A673 (cell line): ENCODE measurements around the gene ALDOB. TPM values are rescaled to one million over a fixed set of nuclear protein-coding genes. Genes with fewer than 3 reads are reported as not detected.

Experiments
- BruUV-seq: library from RNA; stranded (reverse); fragments of 400-500 nt; replicated peaks from 2 replicates; lab custom pipeline; 2021; lab: Mats Ljungman, UMichigan
- CTCF ChIA-PET: fragments of 300-600 bp; sonication (Branson Sonifier 250); formaldehyde crosslinking; loops from one replicate; lab custom pipeline; 2022; ENCODE audit warnings: antibody characterized with exemption; lab: Charles Lee
- POLR2A ChIA-PET: fragments of 300-600 bp; sonication (Branson Sonifier 250); formaldehyde crosslinking; loops from one replicate; lab custom pipeline; 2022; ENCODE audit warnings: antibody characterized with exemption; ENCODE audit not compliant: low non-redundant PET; lab: Charles Lee
- DNase-seq: peaks from one replicate; pipeline ENCODE4 v3.0.0-alpha.2; 2015; ENCODE audit warnings: low spot score
- H3K27ac ChIP-seq: fragments of 200-600 bp; sonication (generic); 2 replicates; pipeline ENCODE4 v1.5.1; 2016; ENCODE audit warnings: mixed run types, low read depth, mild to moderate bottlenecking, mixed read lengths, antibody characterized with exemption, low read length; ENCODE audit not compliant: poor library complexity, severe bottlenecking
- H3K27me3 ChIP-seq: fragments of 200-600 bp; sonication (generic); replicated peaks from 2 replicates; pipeline ENCODE4 v1.6.1; 2017; ENCODE audit warnings: mixed run types, low read depth, mild to moderate bottlenecking, mixed read lengths, antibody characterized with exemption, low read length; ENCODE audit not compliant: insufficient read depth, poor library complexity
- H3K36me3 ChIP-seq: fragments of 200-600 bp; sonication (generic); 2 replicates; pipeline ENCODE4 v1.6.1; 2016; ENCODE audit warnings: mixed run types, mild to moderate bottlenecking, mixed read lengths, antibody characterized with exemption, low read length; ENCODE audit not compliant: insufficient read depth, poor library complexity, severe bottlenecking
- H3K4me1 ChIP-seq: fragments of 200-600 bp; sonication (generic); 2 replicates; pipeline ENCODE4 v1.6.1; 2017; ENCODE audit warnings: mixed run types, mild to moderate bottlenecking, mixed read lengths, antibody characterized with exemption, low read length; ENCODE audit not compliant: insufficient read depth, poor library complexity, severe bottlenecking
- H3K4me3 ChIP-seq: fragments of 200-600 bp; sonication (generic); 2 replicates; pipeline ENCODE4 v1.5.1; 2016; ENCODE audit warnings: low read depth, mixed run types, mild to moderate bottlenecking, mixed read lengths, low read length; ENCODE audit not compliant: poor library complexity, severe bottlenecking
- H3K9me3 ChIP-seq: fragments of 200-600 bp; sonication (generic); 2 replicates; pipeline ENCODE4 v1.6.1; 2016; ENCODE audit warnings: mixed run types, low read depth, mild to moderate bottlenecking, mixed read lengths, antibody characterized with exemption, low read length; ENCODE audit not compliant: poor library complexity, severe bottlenecking
- EZH2 ChIP-seq: fragments of 200-600 bp; sonication (generic); IDR thresholded peaks from 2 replicates; pipeline ENCODE4 v1.6.1; 2017; ENCODE audit warnings: borderline replicate concordance, low read depth, mild to moderate bottlenecking, mixed read lengths, antibody characterized with exemption, low read length; ENCODE audit not compliant: poor library complexity, severe bottlenecking
- intact Hi-C: fragments of 100-400 bp; cut with micrococcal nuclease; formaldehyde crosslinking; loops from one replicate; pipeline ENCODE4 v1.10.0; 2022; ENCODE audit not compliant: unreplicated experiment
- total RNA-seq: library from RNA; stranded (reverse); gene quantifications from 2 replicates; pipeline ENCODE4 v1.2.3, GENCODE V29; 2021
- TF ChIP-seq, protein P1 (sequence below): fragments of 300-800, 200-600 bp; sonication (generic); conservative IDR thresholded peaks from 2 replicates; pipeline ENCODE4 v1.5.1; 2017; ENCODE audit warnings: low read depth, mild to moderate bottlenecking, antibody characterized with exemption, low read length, moderate library complexity, mixed read lengths

Gene ALDOB
- total RNA-seq, 1 experiment from 2014 or later, result not detected

DNA sequence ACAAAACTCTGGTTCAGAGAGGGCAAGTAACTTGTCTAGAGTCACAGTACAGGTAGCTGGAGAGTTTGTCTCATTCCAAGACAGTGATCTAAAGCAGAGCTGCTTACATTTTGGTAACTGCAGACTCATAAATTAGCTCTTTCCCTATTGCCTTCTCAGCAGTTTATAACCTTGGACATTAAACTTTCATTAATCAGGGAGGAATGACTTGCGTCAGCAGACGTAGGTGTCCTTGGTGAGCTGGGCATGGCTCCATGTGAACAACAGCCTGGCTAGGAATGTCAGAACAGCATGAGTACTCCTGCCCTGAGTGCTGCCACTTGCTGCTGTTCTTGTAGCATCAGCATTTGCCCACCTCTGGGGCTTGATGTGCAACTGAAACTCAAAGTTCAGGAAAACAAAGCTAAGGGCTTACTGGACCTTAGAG, 2.2 kb upstream of the ALDOB start:
- intact Hi-C loops, result no loop called here
- no peak for DNase-seq
- CTCF ChIA-PET, result no interaction called here
- BruUV-seq, result no TSS peak
- POLR2A ChIA-PET, result no interaction called here
- H3K4me1 ChIP-seq, result no peaks in the 10 kb centered on the region
- H3K36me3 ChIP-seq, result no peaks in the 10 kb centered on the region
- peaks cover 41% of the 10 kb centered on the region for H3K27me3 ChIP-seq
- H3K9me3 ChIP-seq, result no peaks in the 10 kb centered on the region
- no peak overlapping the region for H3K4me3 ChIP-seq
- H3K27ac ChIP-seq, result no peak overlapping the region
- TF ChIP-seq EZH2, result no peak
- TF ChIP-seq, protein P1, sequence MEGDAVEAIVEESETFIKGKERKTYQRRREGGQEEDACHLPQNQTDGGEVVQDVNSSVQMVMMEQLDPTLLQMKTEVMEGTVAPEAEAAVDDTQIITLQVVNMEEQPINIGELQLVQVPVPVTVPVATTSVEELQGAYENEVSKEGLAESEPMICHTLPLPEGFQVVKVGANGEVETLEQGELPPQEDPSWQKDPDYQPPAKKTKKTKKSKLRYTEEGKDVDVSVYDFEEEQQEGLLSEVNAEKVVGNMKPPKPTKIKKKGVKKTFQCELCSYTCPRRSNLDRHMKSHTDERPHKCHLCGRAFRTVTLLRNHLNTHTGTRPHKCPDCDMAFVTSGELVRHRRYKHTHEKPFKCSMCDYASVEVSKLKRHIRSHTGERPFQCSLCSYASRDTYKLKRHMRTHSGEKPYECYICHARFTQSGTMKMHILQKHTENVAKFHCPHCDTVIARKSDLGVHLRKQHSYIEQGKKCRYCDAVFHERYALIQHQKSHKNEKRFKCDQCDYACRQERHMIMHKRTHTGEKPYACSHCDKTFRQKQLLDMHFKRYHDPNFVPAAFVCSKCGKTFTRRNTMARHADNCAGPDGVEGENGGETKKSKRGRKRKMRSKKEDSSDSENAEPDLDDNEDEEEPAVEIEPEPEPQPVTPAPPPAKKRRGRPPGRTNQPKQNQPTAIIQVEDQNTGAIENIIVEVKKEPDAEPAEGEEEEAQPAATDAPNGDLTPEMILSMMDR, result no peak

DNA sequence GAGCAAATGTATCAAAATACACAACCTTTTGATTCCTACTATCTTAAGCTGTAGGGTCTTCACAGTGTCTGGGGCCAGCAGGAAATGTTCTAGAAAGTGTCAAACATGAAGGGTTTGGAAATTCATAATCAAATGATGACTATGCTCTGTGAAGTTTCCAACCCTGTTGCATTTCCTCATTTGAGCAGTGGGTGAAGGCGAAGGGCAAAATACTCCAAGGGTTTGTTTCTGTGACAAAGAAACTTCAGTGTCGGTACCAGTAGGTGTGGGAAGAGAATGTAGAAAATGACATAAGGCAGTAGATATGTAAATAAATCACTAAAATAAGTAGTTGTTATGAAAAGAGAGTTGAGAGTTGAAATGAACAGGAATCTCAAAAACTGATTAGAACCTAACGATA, 576 bp downstream of the ALDOB start:
- DNase-seq, result no peak
- H3K27ac ChIP-seq, result no peak overlapping the region
- POLR2A ChIA-PET, result no interaction called here
- TF ChIP-seq, protein P1, result no peak
- no peak for TF ChIP-seq EZH2
- no peak overlapping the region for H3K4me3 ChIP-seq
- BruUV-seq, result no TSS peak
- no peaks in the 10 kb centered on the region for H3K4me1 ChIP-seq
- CTCF ChIA-PET, result no interaction called here
- H3K27me3 ChIP-seq, result peaks cover 31% of the 10 kb centered on the region
- intact Hi-C loops, result no loop called here
- no peaks in the 10 kb centered on the region for H3K9me3 ChIP-seq
- no peaks in the 10 kb centered on the region for H3K36me3 ChIP-seq

DNA sequence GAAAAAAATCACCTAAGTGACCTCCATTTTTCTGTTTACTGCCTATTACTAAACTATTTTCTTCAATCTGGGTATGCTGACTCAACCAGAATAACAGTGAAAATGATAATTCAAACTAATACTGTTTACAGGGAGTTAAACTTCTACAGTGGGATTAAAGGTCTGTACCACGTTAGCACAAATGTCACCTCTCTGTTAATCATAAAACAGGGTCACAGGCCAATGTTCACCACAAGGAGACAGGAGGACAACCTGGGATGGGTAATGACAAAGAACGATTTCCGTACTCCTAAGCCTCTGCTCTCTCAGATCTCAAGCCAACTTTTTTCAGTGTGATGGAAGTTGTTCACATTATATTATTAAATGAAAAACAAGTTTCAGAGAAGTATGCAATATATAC, 2.3 kb downstream of the ALDOB start:
- no TSS peak for BruUV-seq
- no peak for DNase-seq
- H3K27ac ChIP-seq, result no peak overlapping the region
- POLR2A ChIA-PET, result no interaction called here
- no peaks in the 10 kb centered on the region for H3K9me3 ChIP-seq
- no peak overlapping the region for H3K4me3 ChIP-seq
- H3K4me1 ChIP-seq, result no peaks in the 10 kb centered on the region
- CTCF ChIA-PET, result no interaction called here
- H3K27me3 ChIP-seq, result peaks cover 25% of the 10 kb centered on the region
- TF ChIP-seq, protein P1, result no peak
- no peak for TF ChIP-seq EZH2
- no peaks in the 10 kb centered on the region for H3K36me3 ChIP-seq
- intact Hi-C loops, result no loop called here
